Measurements from ENCODE around the gene CCDC187.

The CCDC187 gene

GRCh38 chr9:136283291-136284235 is 20.3 kb downstream of the CCDC187 start:
- DNase-seq (ENCODE audit: low read depth), result peak; percentile 55

- DNase-seq (ENCODE audit: low read depth), result no peak
Observed at GRCh38 chr9:136282272-136282861, 21.5 kb downstream of the CCDC187 start.

- no peak for DNase-seq (ENCODE audit: low read depth)
Observed at GRCh38 chr9:136281421-136282271, 22.2 kb downstream of the CCDC187 start.

- no peak for DNase-seq (ENCODE audit: low read depth)
Observed at GRCh38 chr9:136280535-136281315, 23.2 kb downstream of the CCDC187 start.

GRCh38 chr9:136279471-136279870 is 24.4 kb downstream of the CCDC187 start:
- no peak for DNase-seq (ENCODE audit: low read depth)

GRCh38 chr9:136278894-136279293 is 25.0 kb downstream of the CCDC187 start:
- no peak for DNase-seq (ENCODE audit: low read depth)

GRCh38 chr9:136278221-136278620 is 25.7 kb downstream of the CCDC187 start:
- DNase-seq (ENCODE audit: low read depth), result no peak

- DNase-seq (ENCODE audit: low read depth), result no peak
Observed at GRCh38 chr9:136277746-136278145, 26.1 kb downstream of the CCDC187 start.

- no peak for DNase-seq (ENCODE audit: low read depth)
Observed at GRCh38 chr9:136276716-136277115, 27.2 kb downstream of the CCDC187 start.

- DNase-seq (ENCODE audit: low read depth), result no peak
Observed at GRCh38 chr9:136275655-136276429, 28.1 kb downstream of the CCDC187 start.

GRCh38 chr9:136274786-136275654 is 28.9 kb downstream of the CCDC187 start:
- no peak for DNase-seq (ENCODE audit: low read depth)

GRCh38 chr9:136273921-136274785 is 29.7 kb downstream of the CCDC187 start:
- no peak for DNase-seq (ENCODE audit: low read depth)

GRCh38 chr9:136273244-136273865 is 30.5 kb downstream of the CCDC187 start:
- DNase-seq (ENCODE audit: low read depth), result no peak

- DNase-seq (ENCODE audit: low read depth), result no peak
Observed at GRCh38 chr9:136270173-136270705, 33.7 kb downstream of the CCDC187 start.

- no peak for DNase-seq (ENCODE audit: low read depth)
Observed at GRCh38 chr9:136268735-136269134, 35.2 kb downstream of the CCDC187 start.

GRCh38 chr9:136268318-136268717 is 35.6 kb downstream of the CCDC187 start:
- no peak for DNase-seq (ENCODE audit: low read depth)

GRCh38 chr9:136267261-136268111 is 36.4 kb downstream of the CCDC187 start:
- peak; percentile 78 for DNase-seq (ENCODE audit: low read depth)
